Stimulated activated CD8-positive, alpha-beta memory T cell treated with anti-CD3 and anti-CD28 coated beads, Interleukin-2, amount 100 ng/mL, for 1 hour (primary cell): ENCODE measurements around the gene SYT8.
"Not testable (repeated sequence)": the region's sequence is repeated elsewhere in the genome, so short reads cannot be mapped to it uniquely, and the experiment has no call there.

Source experiments
- DNase-seq, 2 donors: peaks; one replicate each; pipeline ENCODE4 v3.0.0-alpha.2; 2020; ENCODE audit warnings: low read depth in 2 of 2

Gene SYT8, protein sequence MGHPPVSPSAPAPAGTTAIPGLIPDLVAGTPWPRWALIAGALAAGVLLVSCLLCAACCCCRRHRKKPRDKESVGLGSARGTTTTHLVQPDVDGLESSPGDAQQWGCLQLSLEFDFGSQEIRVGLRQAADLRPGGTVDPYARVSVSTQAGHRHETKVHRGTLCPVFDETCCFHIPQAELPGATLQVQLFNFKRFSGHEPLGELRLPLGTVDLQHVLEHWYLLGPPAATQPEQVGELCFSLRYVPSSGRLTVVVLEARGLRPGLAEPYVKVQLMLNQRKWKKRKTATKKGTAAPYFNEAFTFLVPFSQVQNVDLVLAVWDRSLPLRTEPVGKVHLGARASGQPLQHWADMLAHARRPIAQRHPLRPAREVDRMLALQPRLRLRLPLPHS

DNA sequence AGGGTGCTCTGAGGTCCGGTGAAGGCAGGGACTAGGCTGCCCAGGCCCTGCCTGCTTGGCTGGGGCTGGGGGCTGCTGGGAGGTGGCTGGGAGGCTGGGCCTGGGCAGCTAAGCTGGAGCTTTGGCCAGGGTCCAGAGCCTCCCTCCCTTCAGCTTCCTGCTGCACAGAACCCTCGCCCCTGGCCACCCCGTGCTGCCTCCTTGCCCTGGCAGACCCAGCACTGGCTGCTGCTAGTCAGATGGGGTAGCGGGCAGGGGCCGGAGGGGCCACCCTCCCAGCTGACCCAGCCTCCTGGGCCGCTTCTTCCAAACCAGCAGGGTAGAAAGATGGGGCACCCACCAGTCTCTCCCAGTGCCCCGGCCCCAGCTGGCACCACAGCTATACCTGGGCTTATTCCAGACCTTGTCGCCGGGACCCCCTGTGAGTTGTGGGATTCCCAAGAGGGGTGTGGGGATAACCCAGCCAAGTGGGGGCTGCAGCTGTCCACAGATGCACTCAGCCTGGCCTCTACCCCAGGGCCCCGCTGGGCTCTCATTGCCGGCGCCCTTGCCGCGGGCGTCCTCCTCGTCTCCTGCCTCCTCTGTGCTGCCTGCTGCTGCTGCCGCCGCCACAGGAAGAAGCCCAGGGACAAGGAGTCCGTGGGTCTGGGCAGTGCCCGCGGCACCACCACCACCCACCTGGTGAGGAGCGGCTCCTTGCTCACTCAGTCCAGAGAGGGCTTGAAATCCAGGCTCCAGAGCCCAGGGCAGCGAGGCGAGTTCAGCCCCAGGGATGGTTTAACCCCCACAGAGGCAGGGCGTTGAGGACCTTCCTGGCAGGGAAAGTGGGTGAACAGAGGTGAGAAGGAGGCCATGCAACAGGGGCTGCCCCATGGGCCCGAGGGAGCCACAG lies at the start of gene SYT8:
Gene SYT8, plus strand, starts transcription at position 212 of the 892 bp plus-strand sequence. Its CDS starts 116 bp downstream, at position 328.
- no peak for DNase-seq

DNA sequence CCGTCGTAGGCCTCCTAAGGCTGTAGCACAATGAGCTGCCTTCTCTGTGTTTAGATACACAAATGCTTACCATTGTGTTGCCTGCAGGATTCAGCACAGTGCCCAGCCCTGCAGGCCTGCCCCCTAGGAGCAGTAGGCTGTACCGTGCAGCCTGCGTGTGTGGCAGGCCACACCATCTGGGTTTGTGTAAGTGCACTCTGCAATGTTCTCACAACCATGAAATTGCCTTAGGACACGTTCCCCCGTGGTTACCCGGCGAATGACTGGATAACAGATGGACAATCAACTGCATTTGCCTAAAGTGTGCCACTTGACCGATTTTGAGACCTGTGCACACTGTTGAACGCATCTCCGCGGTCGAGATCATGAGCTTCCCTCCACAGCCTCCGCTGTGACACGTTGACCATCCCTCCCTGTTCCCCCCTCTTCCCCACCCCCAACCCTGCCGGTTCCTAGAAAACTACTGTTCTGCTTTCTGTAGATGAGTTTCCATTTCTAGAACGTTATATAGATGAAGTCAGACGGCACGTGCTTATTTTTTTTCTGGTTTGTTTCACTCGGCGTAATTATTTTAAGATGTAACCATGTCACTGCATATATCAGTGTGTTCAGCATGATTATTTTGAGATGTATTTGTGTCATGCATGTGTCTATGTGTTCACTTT lies 48.9 kb upstream of the SYT8 start:
- DNase-seq: no peak

DNA sequence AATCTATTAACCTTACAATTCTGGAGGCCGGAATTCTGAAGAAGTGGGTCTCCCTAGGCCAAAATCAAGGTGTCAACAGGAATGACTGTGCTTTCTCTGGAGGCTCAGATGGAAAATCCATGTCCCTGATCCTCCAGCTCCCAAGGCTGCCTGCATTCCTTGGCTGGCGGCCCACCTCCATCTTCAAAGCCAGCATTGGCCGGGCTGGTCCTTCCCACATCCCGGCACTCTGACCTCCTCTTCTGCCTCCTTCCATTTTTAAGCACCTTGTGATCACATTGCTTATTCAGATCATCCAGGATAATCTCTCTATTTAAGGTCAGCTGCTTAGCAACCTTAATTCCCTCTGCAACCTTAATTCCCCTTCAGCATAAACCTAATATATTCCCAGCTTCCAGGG lies 48.3 kb upstream of the SYT8 start:
- DNase-seq: no peak

DNA sequence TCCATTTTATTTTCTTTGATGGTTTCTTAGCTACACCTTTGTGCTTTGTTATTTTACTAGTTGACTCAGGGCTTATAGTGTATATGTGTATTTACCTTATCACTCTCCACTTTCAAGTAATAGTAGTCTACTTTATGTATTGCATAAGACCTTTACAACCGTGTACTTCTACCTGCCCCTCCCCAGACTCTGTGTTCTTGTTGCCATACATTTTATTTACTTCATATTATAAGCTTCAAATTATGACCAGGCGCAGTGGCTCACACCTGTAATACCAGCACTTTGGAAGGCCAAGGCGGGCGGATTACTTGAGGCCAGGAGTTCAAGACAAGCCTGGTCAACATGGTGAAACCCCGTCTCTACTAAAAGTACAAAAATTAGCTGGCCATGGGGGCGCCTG lies 42.9 kb upstream of the SYT8 start:
- DNase-seq: no peak

DNA sequence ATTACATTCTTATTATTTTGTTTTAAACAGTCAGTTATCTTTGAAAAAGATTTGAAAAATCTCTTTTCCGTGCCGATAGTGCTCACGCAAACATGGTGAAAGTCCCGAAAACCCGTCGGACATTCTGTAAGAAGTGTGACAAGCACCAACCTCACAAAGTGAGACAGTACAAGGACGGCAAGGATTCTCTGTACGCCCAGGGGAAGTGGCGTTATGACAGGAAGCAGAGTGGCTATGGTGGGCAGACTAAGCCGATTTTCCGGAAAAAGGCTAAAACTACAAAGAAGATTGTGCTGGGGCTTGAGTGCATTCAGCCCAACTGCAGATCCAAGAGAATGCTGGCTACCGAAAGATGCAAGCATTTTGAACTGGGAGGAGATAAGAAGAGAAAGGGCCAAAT lies 42.3 kb upstream of the SYT8 start:
- DNase-seq: no peak

DNA sequence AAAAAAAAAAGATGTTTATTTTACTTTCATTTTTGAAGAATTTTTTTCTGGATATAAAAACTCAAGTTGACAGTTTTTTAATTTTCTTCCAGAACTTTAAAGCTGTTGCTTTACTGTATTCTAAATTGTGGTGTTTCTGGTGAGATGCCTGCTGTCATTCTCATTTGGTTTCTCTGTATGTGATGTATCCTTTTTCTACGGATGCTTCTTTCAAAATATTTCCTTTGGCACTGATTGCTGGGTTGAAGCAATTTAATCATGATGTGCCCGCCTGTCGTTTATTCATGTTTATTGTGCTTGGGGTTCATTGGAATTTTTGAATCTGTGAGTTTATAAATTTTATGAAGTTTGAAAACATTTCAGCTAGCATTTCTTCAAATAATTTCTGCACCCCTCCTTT lies 41.7 kb upstream of the SYT8 start:
- no peak for DNase-seq

DNA sequence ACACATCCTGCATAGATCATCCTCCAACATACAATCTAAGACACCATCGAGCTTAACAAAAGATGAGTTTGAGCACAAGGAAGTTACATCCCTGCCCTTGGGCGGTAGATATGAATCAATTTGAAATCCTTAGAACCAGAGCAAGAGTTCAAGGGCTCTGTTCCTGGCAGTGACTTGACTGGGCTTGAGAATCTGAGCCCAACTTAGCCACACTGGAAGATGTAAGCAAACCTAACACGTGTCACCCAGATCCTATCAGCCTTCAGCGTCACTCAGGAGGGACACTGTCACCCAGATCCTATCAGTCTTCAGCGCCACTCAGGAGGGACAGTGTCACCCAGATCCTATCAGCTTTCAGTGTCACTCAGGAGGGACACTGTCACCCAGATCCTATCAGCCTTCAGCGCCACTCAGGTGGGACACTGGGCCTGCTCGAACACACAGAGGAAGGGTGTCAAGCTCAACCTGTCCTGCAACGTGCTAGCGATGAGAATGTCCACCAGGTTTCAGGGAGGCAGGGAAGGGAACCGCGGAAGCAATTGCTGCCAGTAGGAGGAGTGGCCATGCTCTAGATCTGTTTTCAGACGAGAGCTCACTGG lies 38.3 kb upstream of the SYT8 start:
- DNase-seq: no peak

DNA sequence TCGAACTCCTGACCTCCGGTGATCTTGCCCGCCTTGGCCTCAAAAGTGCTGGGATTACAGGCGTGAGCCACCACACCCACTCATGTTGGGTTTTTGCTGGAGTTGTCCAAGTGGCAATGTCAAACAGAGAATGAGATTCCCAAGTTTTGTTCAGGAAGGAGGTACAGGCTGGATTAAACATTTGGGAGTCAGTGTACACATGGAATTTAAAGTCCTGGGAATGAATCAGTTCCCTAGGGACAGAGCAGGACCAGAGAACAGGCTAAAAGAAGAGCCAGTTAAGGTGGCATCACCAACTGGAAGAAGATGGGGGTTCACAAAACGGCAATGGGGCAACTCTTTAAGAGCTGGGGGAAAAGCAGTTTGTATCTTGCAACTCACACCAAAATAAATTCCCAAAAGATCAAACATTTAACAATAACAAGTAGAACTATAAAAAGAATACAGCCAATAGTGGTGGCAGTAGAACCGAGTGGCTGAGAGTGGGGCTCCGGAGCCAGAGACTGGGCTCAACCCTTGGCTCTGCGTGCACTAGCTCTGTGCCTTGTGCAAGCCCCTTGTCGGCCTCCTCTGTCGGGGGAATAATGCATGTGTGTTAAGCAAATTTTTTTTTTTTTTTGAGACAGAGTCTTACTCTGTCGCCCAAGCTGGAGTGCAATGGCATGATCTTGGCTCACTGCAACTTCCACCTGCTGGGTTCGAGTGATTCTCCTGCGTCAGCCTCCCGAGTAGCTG lies 37.2 kb upstream of the SYT8 start:
- DNase-seq: no peak

DNA sequence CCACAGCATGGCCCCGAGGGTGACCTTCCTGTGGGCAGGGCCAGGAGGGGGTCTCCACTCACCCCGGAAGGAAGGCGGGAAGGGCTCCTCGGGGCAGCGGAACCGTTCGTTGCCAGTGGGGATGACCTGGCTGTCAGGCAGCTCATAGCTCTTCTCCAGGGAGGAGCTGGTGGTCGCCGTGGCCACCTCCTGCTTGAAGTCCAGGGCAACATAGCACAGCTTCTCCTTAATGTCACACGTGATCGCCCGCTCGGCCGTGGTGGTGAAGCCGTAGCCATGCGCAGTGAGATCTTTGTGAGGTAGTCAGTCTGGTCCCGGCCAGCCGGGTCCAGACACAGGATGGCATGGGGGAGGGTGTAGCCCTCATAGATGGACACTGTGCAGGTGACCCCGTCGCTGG lies 31.5 kb upstream of the SYT8 start:
- no peak for DNase-seq

DNA sequence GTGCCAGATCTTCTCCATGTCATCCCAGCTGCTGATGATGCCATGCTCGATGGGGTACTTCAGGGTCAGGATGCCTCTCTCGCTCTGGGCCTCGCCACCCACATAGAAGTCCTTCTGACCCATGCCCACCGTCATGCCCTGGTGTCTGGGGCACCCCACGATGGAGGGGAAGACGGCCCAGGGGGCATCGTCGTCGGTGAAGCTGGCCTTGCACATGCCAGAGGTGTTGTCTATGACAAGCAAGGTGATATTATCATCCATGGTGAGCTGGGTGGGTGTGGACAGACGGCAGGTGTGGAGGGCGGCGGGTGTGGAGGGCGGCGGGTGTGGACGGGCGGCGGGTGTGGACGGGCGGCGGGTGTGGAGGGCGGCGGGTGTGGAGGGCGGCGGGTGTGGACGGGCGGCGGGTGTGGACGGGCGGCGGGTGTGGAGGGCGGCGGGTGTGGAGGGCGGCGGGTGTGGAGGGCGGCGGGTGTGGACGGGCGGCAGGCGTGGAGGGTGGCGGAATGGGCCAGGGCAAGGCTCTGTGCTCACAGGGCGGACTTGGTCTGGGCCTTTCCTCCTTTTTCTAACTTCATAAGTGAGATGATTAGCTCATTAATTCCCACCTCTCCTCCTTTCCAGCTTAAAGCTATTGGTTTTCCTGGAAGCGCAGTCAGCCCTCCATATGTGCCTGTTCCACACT lies 30.8 kb upstream of the SYT8 start:
- DNase-seq: not testable (repeated sequence)

DNA sequence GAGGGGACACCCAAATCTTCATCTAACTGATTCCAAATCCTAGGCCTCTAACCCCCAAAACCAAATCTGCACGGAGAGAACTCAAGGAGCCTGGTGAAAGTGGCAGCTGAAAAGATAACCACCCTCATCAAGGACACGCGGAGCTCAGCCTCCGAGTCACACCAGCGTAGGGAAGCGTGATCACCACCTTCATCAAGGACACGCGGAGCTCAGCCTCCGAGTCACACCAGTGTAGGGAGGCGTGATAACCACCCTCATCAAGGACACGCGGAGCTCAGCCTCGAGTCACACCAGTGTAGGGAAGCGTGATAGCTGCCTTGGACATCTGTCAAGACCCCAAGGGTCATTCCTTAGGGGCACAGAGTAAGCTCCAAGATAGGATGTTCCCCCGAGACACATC lies 29.3 kb upstream of the SYT8 start:
- DNase-seq: no peak

DNA sequence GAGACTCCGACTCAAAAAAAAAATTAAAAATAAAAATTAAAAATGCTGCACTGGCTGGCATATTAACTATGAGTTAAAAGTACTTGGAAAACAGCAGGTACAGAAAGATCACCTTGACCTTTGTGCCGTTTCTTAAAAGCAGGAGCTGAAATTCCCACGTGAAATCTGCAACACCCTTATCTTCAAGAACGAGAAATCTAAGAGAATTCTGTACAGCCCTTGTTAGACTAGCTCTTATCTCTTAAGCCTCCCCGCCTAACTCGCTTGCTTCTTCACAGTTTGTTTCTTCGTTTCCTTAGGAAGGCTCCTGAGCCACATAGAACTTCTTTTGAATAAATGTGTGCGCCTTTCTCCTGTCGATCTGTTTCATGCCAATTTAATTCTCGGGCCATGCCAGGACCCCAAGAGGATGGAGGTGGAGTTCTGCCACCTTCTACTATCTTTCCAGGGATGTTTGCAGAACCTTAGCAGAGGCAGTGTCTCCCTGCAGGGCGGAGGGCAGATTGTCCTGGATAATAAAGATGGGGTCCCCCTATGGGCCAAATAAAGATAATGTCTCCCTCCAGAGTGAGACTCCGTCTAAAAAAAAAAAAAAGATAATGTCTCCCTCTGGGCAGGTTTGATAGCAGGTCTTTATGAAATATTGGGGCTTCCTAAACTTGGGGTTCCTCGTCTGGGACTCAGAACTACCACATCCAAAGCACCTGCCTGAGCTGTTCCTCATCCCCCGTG lies 27.4 kb upstream of the SYT8 start:
- DNase-seq: no peak

DNA sequence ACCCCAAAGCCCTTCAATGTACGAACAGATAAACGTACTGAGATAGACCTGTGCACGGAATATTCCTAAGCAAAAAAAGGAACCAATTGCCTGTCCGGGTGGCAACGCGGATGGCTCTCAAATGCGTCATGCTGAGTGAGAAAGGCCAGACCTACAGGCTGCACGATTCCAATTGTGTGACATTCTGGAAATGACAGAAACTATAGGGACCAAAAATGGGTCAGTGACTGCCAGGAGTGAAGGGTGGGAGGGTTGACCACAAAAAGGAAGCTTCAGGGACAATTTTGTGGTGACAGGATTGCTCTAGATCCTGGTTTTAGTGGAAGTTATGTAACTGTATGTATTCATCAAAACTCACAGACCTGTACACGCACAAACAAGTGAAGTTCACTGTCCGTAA lies 24.0 kb upstream of the SYT8 start:
- no peak for DNase-seq

DNA sequence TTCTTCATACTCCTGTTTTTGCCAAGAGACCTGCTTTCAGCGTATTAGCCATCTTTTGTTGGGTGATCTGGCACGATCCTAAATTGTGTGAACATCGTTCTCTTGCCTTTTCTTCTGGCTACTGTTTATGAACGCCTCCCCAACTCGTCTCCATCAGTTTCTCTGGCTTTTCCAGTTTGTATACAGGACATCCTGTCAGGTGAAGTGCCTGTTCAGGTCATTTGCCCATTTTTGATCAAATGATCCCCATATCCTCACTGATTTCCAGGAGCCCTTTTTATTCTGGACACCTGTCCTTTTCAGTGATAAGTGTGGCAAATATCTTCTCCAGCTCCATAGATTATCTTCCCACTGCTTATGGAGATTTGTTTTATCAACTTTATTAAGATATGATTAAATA lies 22.5 kb upstream of the SYT8 start:
- no peak for DNase-seq

DNA sequence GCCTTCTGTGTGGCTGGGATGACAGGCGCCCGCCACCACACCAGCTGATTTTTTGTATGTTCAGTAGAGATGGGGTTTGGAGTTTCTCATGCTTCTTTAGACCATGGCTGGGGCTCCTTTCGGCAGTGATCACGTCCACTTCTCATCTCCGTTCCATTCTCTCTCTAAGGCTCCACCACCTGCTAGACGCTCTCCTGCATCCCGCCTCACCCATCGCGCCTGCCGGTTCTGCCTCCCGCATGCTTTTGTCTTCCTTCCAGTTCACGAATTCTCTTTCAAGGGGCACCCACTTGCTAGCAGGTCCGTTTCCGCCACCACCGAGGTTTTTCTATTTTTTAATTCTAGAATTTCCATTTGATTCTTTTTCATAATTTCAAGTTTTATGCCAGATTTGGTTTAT lies 22.0 kb upstream of the SYT8 start:
- DNase-seq: no peak

DNA sequence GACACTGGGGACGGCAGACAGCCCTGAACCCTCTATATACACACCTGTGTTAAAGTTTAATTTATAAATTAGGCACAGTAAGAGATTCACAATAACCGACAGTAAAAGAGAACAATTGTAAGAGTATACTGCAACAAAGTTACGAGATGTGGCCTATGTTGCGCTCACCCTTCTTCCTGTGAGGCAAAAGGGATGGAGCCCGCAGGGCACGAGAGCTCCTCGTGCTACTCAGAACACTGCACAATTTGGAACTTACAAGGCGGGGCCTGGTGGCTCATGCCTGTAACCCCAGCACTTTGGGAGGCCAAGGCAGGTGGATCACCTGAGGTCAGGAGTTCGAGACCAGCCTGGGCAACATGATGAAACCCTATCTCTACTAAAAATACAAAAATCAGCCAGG lies 21.4 kb upstream of the SYT8 start:
- not testable (repeated sequence) for DNase-seq

DNA sequence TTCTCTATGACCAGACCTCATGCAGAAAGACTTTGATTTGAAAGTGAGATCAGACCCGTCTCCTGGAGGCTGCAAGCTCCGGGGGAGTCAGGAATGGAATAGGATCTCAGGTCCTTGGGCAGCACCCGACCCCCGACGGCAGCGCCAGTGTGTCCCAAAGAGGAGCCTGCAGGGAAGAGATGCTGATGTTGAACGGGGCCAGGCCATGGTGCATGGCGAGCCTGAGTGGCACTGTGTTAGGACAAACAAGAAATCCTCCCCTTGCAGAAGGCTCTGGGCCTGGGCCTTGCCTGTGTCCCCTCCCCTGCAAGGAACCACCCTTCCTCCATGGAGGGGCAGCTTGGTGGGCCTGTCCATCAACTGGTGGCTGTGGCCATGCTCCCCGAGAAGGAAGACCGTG lies 20.1 kb upstream of the SYT8 start:
- no peak for DNase-seq

DNA sequence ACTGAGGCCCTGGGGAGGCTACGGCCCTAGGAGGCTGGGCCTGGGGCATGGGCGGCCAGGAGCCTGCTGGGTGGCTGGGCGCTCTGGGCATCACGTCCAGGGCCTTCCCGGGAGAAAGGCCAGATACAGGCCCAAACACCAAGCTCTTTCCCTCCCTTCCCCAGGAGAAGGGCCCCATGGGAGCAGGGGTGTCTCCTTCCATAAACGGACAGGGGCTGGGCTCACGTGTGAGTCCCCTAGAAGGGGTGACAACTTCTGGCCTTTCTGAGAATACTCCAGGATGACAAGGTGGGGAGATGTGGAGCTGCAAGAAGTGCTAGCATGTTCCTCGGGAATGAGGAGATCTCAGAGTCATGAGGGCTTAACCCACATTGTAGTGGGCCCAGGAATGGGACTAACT lies 19.5 kb upstream of the SYT8 start:
- DNase-seq: no peak

DNA sequence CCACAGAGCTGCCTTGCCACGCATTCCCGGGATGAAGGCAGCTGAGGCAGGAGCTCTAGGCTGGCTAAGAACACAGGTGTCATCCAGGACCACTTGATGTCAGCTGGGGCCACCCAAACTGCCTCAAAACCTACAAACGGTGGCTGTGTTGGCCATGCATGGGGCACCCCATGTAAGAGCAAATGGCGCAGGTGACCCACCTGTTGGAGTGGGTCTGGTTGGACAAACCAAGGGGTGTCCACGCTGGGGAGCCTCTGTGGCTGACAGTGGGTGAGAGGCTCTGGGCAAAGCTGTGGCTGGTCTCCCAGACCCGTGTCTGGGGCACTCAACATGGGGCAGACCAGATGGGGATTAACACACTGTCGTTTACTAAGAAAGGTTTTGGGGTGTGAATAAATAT lies 19.0 kb upstream of the SYT8 start:
- DNase-seq: no peak

DNA sequence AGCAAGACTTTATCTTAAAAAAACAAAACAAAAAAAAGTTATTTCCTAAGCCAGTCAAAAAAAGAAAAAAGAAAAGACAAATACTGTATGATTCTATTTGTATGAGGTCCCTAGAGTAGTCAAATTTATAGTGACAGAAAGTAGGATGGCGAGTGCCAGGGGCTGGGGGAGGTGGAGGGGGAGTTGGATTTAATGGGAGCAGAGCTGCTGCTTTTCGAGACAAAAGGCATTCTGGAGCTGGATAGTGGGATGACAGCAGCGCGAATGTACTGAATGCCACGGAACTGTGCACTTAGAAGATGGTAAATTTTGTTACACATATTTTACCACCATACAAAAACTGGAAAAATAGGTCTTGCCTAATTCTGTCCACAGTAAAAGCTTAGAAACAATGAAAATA lies 17.8 kb upstream of the SYT8 start:
- no peak for DNase-seq
